Heart left ventricle (tissue), 16 donors: Measurements from ENCODE around the gene MYLK4. TPM values are rescaled to one million over a fixed set of nuclear protein-coding genes. Genes with fewer than 3 reads are reported as not detected.

Source experiments
- ATAC-seq, 4 donors: fragments of 200-7000 bp; cut with Tn5 transposase; one replicate each; pipeline ENCODE4 v1.9.1; 2020 to 2022; ENCODE audit warnings: moderate library complexity in 4 of 4, mild to moderate bottlenecking in 3 of 4, moderate number of reproducible peaks in 1 of 4
- DNase-seq, 5 donors: peaks; one replicate each; pipeline ENCODE4 v3.0.0-alpha.2; 2020
- H3K27ac ChIP-seq, 12 donors: fragments of 200-600 bp; sonication (generic) in 4 of 12; one replicate each; pipeline versions ENCODE4 v1.5.0 to v1.8.0; 2016 to 2022; ENCODE audit warnings: mild to moderate bottlenecking in 2 of 12
- H3K27me3 ChIP-seq, 9 donors: fragments of 200-600 bp; sonication (generic) in 2 of 9; one replicate each; pipeline versions ENCODE4 v1.5.1 to v1.8.0; 2016 to 2022; ENCODE audit warnings: mild to moderate bottlenecking in 3 of 9
- H3K36me3 ChIP-seq, 9 donors: fragments of 200-600 bp; sonication (generic) in 2 of 9; one replicate each; pipeline versions ENCODE4 v1.5.0 to v1.8.0; 2018 to 2022; ENCODE audit warnings: mild to moderate bottlenecking in 2 of 9
- H3K4me1 ChIP-seq, 12 donors: fragments of 200-600 bp; sonication (generic) in 4 of 12; one replicate each; pipeline versions ENCODE4 v1.5.0 to v1.8.0; 2016 to 2022; ENCODE audit warnings: mild to moderate bottlenecking in 3 of 12
- H3K4me3 ChIP-seq, 12 donors: fragments of 200-600 bp; sonication (generic) in 4 of 12; one replicate each; pipeline versions ENCODE4 v1.5.0 to v1.8.0; 2017 to 2022; ENCODE audit warnings: mild to moderate bottlenecking in 9 of 12, moderate library complexity in 4 of 12
- H3K9me3 ChIP-seq, 12 donors: fragments of 200-600 bp; sonication (generic) in 4 of 12; one replicate each; pipeline versions ENCODE4 v1.5.0 to v1.8.0; 2016 to 2022; ENCODE audit warnings: mild to moderate bottlenecking in 1 of 12
- POLR2A ChIP-seq, 2 donors: fragments of 450-650 bp; IDR thresholded peaks; one replicate each; pipeline ENCODE4 v1.6.1; 2017; ENCODE audit warnings: antibody characterized with exemption in 2 of 2, mild to moderate bottlenecking in 2 of 2, moderate library complexity in 2 of 2
- WGBS, 4 donors: extraction: QIAGEN DNeasy Blood & Tissue Kit in 2 of 4; methylation state at CpG; one replicate each; pipeline versions ENCODE4 v1.1.5 to v1.1.7; 2013 to 2018; 5-methylcytosine and 5-hydroxymethylcytosine counted together
- intact Hi-C, 10 donors: fragments of 100-400 bp; cut with DNase I; formaldehyde crosslinking; loops; one replicate each; pipeline versions ENCODE4 v1.11.1 to v1.14.2; 2022
- polyA plus RNA-seq, 2 donors: library from polyadenylated mRNA; stranded (reverse); fragments of 200-250 nt; gene quantifications; one replicate each; pipeline ENCODE4 v1.2.3, GENCODE V29; 2013
- total RNA-seq, 9 donors: library from RNA; depleted of rRNA in 2 of 9; stranded (reverse); fragments of >200 nt in 2 of 9; fragmentation: NEBNext Ultra II Directional in 3 of 9; extraction: Animal tissue kit (Norgen Biotek cat#: 25700) in 3 of 9; gene quantifications; one replicate each; pipeline versions ENCODE4 v1.1.0 to v1.2.4, GENCODE V29; 2016 to 2023
- TF ChIP-seq, protein P1 (sequence below), 12 donors: fragments of 200-600 bp; sonication (generic) in 4 of 12; IDR thresholded peaks; one replicate each; pipeline versions ENCODE4 v1.5.0 to v1.8.0; 2018 to 2022; ENCODE audit warnings: antibody characterized with exemption in 12 of 12, mild to moderate bottlenecking in 5 of 12
- donor health status: ischemic (EF 13 %, LVEDD 7.1; RV severe dilation, severe dysfunction).
- donor health status: healthy with polysubstance abuse.
- donor health status: DM: no; HTN: yes; CAD: no.
- donor health status: DM: no; HTN: no; CAD: no.
- donor health status: ischemic (EF 25% LVEDD 6.9; RV normal size, moderate dysfunction).
- donor health status: ischemic (EF 25% LVEDD 5.7; RV mildly dilated, moderate dysfunction).
- donor health status: healthy.
- donor health status: DM: yes; HTN: yes; CAD: no.
- donor health status: ischemic (EF 35%, LVEDD 5.7; RV mildly dilated, moderate dysfunction).
- donor health status: nonischemic (EF 11% LVEDD 7.7; RV severe dilation, severe dysfunction).
- donor health status: DM: yes; HTN: yes; CAD: no.
- donor health status: PGD.
- donor health status: ischemic (EF 29% LVEDD 5.4; RV normal size, mild dysfunction).
- donor health status: nonischemic (EF 23%, LVEDD 6.1; RV moderate dilation, normal function).

The MYLK4 gene
- total and polyA plus RNA-seq, 11 donors = 0.14 to 1.6 (median 0.52) TPM

DNA sequence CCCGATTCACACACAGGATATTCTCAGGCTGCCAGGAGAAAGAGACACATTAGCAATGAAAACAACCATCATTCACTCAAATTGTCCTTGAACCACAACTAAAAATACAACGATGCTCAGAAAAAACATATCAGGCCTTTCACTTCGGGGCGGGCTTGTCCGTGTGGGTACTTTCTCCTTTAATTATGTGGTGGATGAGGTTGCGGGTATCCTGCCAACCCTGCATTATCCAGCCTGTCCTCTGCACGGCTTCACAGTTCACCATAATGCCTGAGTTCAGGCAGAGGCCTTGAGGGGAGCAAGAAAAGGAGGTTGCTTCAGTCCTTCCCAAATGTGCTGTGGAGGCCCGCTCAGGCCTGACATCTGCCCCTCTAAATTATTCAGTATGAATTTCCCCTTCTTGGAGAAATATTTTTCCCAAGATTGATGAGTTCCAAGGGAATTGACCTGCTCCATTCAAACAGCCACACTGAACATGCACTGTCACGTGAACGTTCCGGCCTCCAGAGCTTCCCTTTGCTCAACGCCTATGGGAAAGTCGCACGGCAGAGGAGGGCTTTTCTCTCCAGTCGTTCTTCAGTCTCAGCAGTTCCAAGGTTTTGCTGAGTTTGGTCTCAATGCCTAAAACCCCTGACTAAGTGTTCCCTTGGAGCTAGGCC, 70.3 kb downstream of the MYLK4 start:
- H3K4me3 ChIP-seq = no peak overlapping the region
- TF ChIP-seq, protein P1, sequence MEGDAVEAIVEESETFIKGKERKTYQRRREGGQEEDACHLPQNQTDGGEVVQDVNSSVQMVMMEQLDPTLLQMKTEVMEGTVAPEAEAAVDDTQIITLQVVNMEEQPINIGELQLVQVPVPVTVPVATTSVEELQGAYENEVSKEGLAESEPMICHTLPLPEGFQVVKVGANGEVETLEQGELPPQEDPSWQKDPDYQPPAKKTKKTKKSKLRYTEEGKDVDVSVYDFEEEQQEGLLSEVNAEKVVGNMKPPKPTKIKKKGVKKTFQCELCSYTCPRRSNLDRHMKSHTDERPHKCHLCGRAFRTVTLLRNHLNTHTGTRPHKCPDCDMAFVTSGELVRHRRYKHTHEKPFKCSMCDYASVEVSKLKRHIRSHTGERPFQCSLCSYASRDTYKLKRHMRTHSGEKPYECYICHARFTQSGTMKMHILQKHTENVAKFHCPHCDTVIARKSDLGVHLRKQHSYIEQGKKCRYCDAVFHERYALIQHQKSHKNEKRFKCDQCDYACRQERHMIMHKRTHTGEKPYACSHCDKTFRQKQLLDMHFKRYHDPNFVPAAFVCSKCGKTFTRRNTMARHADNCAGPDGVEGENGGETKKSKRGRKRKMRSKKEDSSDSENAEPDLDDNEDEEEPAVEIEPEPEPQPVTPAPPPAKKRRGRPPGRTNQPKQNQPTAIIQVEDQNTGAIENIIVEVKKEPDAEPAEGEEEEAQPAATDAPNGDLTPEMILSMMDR (IDR thresholded peaks at IDR 0.05) = no peak
- no peak for TF ChIP-seq POLR2A (IDR thresholded peaks at IDR 0.05)
- intact Hi-C loops = no loop called here
- no peaks in the 10 kb centered on the region for H3K36me3 ChIP-seq
- H3K27ac ChIP-seq = no peak overlapping the region
- H3K27me3 ChIP-seq = no peaks in the 10 kb centered on the region
- DNase-seq (no peak), ATAC-seq (no peak)
- H3K9me3 ChIP-seq = no peaks in the 10 kb centered on the region
- H3K4me1 ChIP-seq = no peaks in the 10 kb centered on the region
- 88 to 94% (median 90%) methylated on average over 15 of the region's 15 CpGs for WGBS, 4 donors

DNA sequence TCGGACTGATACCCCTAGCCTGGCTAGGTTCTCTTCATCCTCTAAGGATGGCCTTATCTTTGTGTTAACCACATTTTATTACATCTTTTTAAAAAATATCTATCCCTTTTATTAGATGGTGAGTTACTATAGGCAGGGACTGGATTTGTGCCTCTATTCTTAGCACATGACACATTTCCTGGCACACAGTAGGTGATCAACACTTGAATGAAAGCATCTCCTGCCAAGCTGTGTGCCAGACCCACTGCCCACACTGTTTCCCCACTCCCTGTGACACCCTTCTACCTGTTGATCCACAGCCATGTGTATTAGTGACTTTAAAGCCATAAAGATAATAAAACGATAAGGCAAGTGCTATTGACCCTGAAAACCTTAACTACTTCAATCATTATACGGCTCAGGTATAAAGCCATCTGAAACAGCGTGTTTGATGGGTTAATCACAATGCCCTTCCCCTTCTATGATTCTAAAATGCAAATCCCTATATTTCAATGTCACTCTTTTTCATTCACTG, 73.6 kb downstream of the MYLK4 start:
- WGBS, 4 donors = 94 to 95% (median 94%) methylated on average over 4 of the region's 4 CpGs
- Histone ChIP-seq H3K9me3 (no peaks in the 10 kb centered on the region), H3K27me3 (no peaks in the 10 kb centered on the region), H3K4me1 (no peaks in the 10 kb centered on the region), H3K36me3 (no peaks in the 10 kb centered on the region), H3K27ac (no peak overlapping the region), H3K4me3 (no peak overlapping the region)
- TF ChIP-seq POLR2A (IDR thresholded peaks at IDR 0.05) = no peak
- TF ChIP-seq, protein P1 (IDR thresholded peaks at IDR 0.05) = no peak
- DNase-seq (no peak), ATAC-seq (no peak)
- intact Hi-C loops = no loop called here

DNA sequence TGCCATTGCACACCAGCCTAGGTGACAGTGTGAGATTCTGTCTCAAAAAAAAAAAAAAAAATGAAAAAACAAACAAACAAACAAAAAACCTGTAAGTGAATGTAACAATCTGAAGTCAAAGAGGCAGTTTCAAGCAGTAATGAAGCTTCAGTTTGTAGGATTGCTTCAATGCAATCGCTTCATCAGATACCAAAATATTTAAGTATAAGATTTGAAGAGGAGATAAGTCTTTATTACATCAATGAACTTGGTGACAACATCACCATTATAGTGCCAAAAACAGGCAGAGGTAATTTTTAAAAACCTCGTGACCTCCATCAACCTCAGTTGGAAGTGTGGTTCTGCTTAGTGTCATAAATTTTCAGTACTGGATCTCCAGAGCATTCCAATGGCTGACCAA, 74.7 kb downstream of the MYLK4 start:
- no peak for TF ChIP-seq POLR2A (IDR thresholded peaks at IDR 0.05)
- TF ChIP-seq, protein P1 (IDR thresholded peaks at IDR 0.05) = no peak
- H3K27me3 ChIP-seq = no peaks in the 10 kb centered on the region
- no peaks in the 10 kb centered on the region for H3K4me1 ChIP-seq
- intact Hi-C loops = no loop called here
- no peak overlapping the region for H3K27ac ChIP-seq
- H3K4me3 ChIP-seq = no peak overlapping the region
- DNase-seq (no peak), ATAC-seq (no peak)
- no peaks in the 10 kb centered on the region for H3K36me3 ChIP-seq
- WGBS, 4 donors = 93 to 98% (median 94%) methylated on average over 2 of the region's 2 CpGs
- H3K9me3 ChIP-seq = no peaks in the 10 kb centered on the region

DNA sequence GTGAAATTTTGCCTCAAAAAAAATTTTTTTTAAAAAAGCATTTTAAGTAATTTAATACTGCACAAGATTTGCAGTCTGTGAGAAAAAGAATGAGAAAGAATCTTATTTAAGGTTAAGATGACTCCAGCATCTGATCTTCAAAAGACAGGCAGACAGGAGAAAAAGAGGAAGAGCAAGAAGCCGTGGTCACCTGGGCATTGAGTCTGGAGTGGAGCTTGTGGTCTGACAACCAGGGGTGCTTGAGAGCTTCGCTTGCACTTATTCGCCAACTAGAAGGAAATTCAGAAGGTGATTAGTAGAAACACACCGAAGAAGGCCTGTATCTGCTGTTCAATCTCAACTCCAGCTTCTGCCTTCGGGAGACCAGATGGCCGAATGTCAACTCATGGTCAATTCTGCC, 75.9 kb downstream of the MYLK4 start:
- H3K27ac ChIP-seq = no peak overlapping the region
- H3K9me3 ChIP-seq = no peaks in the 10 kb centered on the region
- TF ChIP-seq POLR2A (IDR thresholded peaks at IDR 0.05) = no peak
- TF ChIP-seq, protein P1 (IDR thresholded peaks at IDR 0.05) = no peak
- no peaks in the 10 kb centered on the region for H3K27me3 ChIP-seq
- H3K4me3 ChIP-seq = no peak overlapping the region
- intact Hi-C loops = no loop called here
- no peak for DNase-seq
- no peak for ATAC-seq
- no peaks in the 10 kb centered on the region for H3K36me3 ChIP-seq
- WGBS, 4 donors = 91 to 94% (median 93%) methylated on average over 6 of the region's 6 CpGs
- H3K4me1 ChIP-seq = no peaks in the 10 kb centered on the region
